Neural cell (in vitro differentiated cells): Measurements from ENCODE around the gene RNPEPL1. TPM values are rescaled to one million over a fixed set of nuclear protein-coding genes. Genes with fewer than 3 reads are reported as not detected.

Source experiments
- H2AFZ ChIP-seq: fragments of 200-600, 300-800 bp; sonication (generic), shearing (Covaris generic); 2 replicates; pipeline ENCODE4 v1.6.0; 2014; ENCODE audit warnings: low read depth, mild to moderate bottlenecking, antibody characterized with exemption, low read length, moderate library complexity
- H3F3A ChIP-seq: fragments of 200-600 bp; shearing (Covaris generic); 2 replicates; pipeline ENCODE4 v1.6.1; 2016; ENCODE audit warnings: mild to moderate bottlenecking, moderate library complexity, mixed read lengths, antibody characterized with exemption, low read length; ENCODE audit not compliant: insufficient read depth, poor library complexity, severe bottlenecking
- H3K27ac ChIP-seq: fragments of 200-600, 300-800 bp; sonication (generic), shearing (Covaris generic); 2 replicates; pipeline ENCODE4 v1.5.1; 2014; ENCODE audit warnings: mild to moderate bottlenecking, low read length, moderate library complexity
- H3K27me3 ChIP-seq: fragments of 300-800, 200-600 bp; sonication (generic), shearing (Covaris generic); 2 replicates; pipeline ENCODE4 v1.6.0; 2014; ENCODE audit warnings: mild to moderate bottlenecking, low read depth, low read length, moderate library complexity; ENCODE audit not compliant: insufficient read depth
- H3K36me3 ChIP-seq: fragments of 300-800, 200-600 bp; sonication (generic), shearing (Covaris generic); 2 replicates; pipeline ENCODE4 v1.5.1; 2014; ENCODE audit warnings: mild to moderate bottlenecking, antibody characterized with exemption, low read length, moderate library complexity; ENCODE audit not compliant: insufficient read depth
- H3K4me2 ChIP-seq: fragments of 300-800, 200-600 bp; sonication (generic), shearing (Covaris generic); 2 replicates; pipeline ENCODE4 v1.6.0; 2014; ENCODE audit warnings: mild to moderate bottlenecking, low read length
- H3K4me3 ChIP-seq: fragments of 300-800, 200-600 bp; sonication (generic), shearing (Covaris generic); 2 replicates; pipeline ENCODE4 v1.5.1; 2014; ENCODE audit warnings: mild to moderate bottlenecking, low read length, moderate library complexity
- H3K79me2 ChIP-seq: fragments of 200-600 bp; shearing (Covaris generic); replicated peaks from 2 replicates; pipeline ENCODE4 v1.6.0; 2014; ENCODE audit warnings: mild to moderate bottlenecking, low read length, moderate library complexity; ENCODE audit not compliant: insufficient read depth
- H3K9ac ChIP-seq: fragments of 300-800, 200-600 bp; sonication (generic), shearing (Covaris generic); 2 replicates; pipeline ENCODE4 v1.6.1; 2016; ENCODE audit warnings: mild to moderate bottlenecking, low read length, mixed read lengths
- H3K9me2 ChIP-seq: fragments of 200-600 bp; shearing (Covaris generic); 2 replicates; pipeline ENCODE4 v1.6.1; 2016; ENCODE audit warnings: mild to moderate bottlenecking, low read length, mixed read lengths; ENCODE audit not compliant: insufficient read depth
- H3K9me3 ChIP-seq: fragments of 200-600, 300-800 bp; sonication (generic), shearing (Covaris generic); 2 replicates; pipeline ENCODE4 v1.6.1; 2016; ENCODE audit warnings: mild to moderate bottlenecking, mixed run types, low read length, moderate library complexity, mixed read lengths
- H4K20me1 ChIP-seq: fragments of 200-600 bp; shearing (Covaris generic); 2 replicates; pipeline ENCODE4 v1.6.1; 2016; ENCODE audit warnings: mild to moderate bottlenecking, mixed run types; ENCODE audit not compliant: insufficient read depth
- CTCF ChIP-seq: fragments of 450-650 bp; IDR thresholded peaks from 2 replicates; pipeline ENCODE4 v1.5.1; 2014; ENCODE audit warnings: antibody characterized with exemption, mild to moderate bottlenecking, moderate library complexity; ENCODE audit not compliant: poor library complexity, severe bottlenecking
- EP300 ChIP-seq: fragments of 450-650 bp; conservative IDR thresholded peaks from 2 replicates; pipeline ENCODE4 v1.6.1; 2014; ENCODE audit warnings: antibody characterized with exemption, mild to moderate bottlenecking, moderate library complexity; ENCODE audit not compliant: poor library complexity, severe bottlenecking
- EZH2 ChIP-seq: fragments of 200-600, 300-800 bp; shearing (Covaris generic), sonication (generic); IDR thresholded peaks from 2 replicates; pipeline ENCODE4 v1.6.1; 2014; ENCODE audit warnings: antibody characterized with exemption, low read length, borderline replicate concordance, mild to moderate bottlenecking; ENCODE audit not compliant: insufficient read depth, poor library complexity, severe bottlenecking
- MXI1 ChIP-seq: fragments of 450-650 bp; conservative IDR thresholded peaks from 2 replicates; pipeline ENCODE4 v1.6.1; 2014; ENCODE audit warnings: antibody characterized with exemption, mild to moderate bottlenecking; ENCODE audit not compliant: poor library complexity, severe bottlenecking
- POLR2AphosphoS5 ChIP-seq: IDR thresholded peaks from 2 replicates; pipeline ENCODE4 v1.6.1; 2012
- RAD21 ChIP-seq: fragments of 450-650 bp; conservative IDR thresholded peaks from 2 replicates; pipeline ENCODE4 v1.6.1; 2014; ENCODE audit warnings: antibody characterized with exemption, mild to moderate bottlenecking, moderate library complexity
- REST ChIP-seq: IDR thresholded peaks from 2 replicates; pipeline ENCODE4 v1.6.1; 2012; ENCODE audit warnings: borderline replicate concordance
- SMC3 ChIP-seq: fragments of 450-650 bp; conservative IDR thresholded peaks from 2 replicates; pipeline ENCODE4 v1.6.1; 2014; ENCODE audit warnings: antibody characterized with exemption, mild to moderate bottlenecking, moderate library complexity; ENCODE audit not compliant: poor library complexity
- TAF1 ChIP-seq: IDR thresholded peaks from 2 replicates; pipeline ENCODE4 v1.6.1; 2012; ENCODE audit warnings: low read depth
- polyA plus RNA-seq: library from polyadenylated mRNA; depleted of rRNA; stranded (reverse); fragments of >200 nt; gene quantifications from 2 replicates; pipeline ENCODE4 v1.2.3, GENCODE V29; 2014

RNPEPL1 gene
- polyA plus RNA-seq, 1 donor from 2014 or later, result 16.1 TPM

GRCh38 chr2:240583774-240584173 lies 15.5 kb downstream of the RNPEPL1 start:
- no peak overlapping the region for H2AFZ ChIP-seq
- no peaks in the 10 kb centered on the region for H3K36me3 ChIP-seq
- no peaks in the 10 kb centered on the region for H3K9me3 ChIP-seq
- H3K79me2 ChIP-seq, result peaks cover 44% of the 10 kb centered on the region
- TF ChIP-seq EZH2, result no peak
- TF ChIP-seq TAF1, result no peak
- TF ChIP-seq SMC3, result no peak
- TF ChIP-seq CTCF, result no peak
- no peak for TF ChIP-seq POLR2AphosphoS5
- no peak for TF ChIP-seq EP300
- TF ChIP-seq REST, result no peak
- TF ChIP-seq MXI1, result no peak
- TF ChIP-seq RAD21, result no peak
- no peak overlapping the region for H3K4me3 ChIP-seq
- no peak overlapping the region for H3K4me2 ChIP-seq
- H4K20me1 ChIP-seq, result no peaks in the 10 kb centered on the region
- no peaks in the 10 kb centered on the region for H3K9me2 ChIP-seq
- H3F3A ChIP-seq, result no peaks in the 10 kb centered on the region
- H3K27me3 ChIP-seq, result no peaks in the 10 kb centered on the region
- H3K27ac ChIP-seq, result no peak overlapping the region
- no peak overlapping the region for H3K9ac ChIP-seq

- no peaks in the 10 kb centered on the region for H3K9me3 ChIP-seq
- no peaks in the 10 kb centered on the region for H3F3A ChIP-seq
- no peaks in the 10 kb centered on the region for H3K27me3 ChIP-seq
- H3K4me2 ChIP-seq, result no peak overlapping the region
- H3K36me3 ChIP-seq, result no peaks in the 10 kb centered on the region
- H3K4me3 ChIP-seq, result peak overlapping the region; percentile 92
- no peak overlapping the region for H3K9ac ChIP-seq
- H3K79me2 ChIP-seq, result peaks cover 47% of the 10 kb centered on the region
- H4K20me1 ChIP-seq, result no peaks in the 10 kb centered on the region
- H3K27ac ChIP-seq, result no peak overlapping the region
- H3K9me2 ChIP-seq, result no peaks in the 10 kb centered on the region
- TF ChIP-seq RAD21, result no peak
- H2AFZ ChIP-seq, result no peak overlapping the region
Measured at GRCh38 chr2:240584486-240585031, 16.3 kb downstream of the RNPEPL1 start.
